Right lobe of liver (tissue), 6 donors: ENCODE data around the gene AGAP9. TPM values are rescaled to one million over a fixed set of nuclear protein-coding genes. Genes with fewer than 3 reads are reported as not detected.
"Not testable (repeated sequence)": the region's sequence is repeated elsewhere in the genome, so short reads cannot be mapped to it uniquely, and the experiment has no call there.

Experiments used
- ATAC-seq, 4 donors: fragments of 200-7000 bp; cut with Tn5 transposase; one replicate each; pipeline ENCODE4 v1.9.1; 2020; ENCODE audit warnings: mild to moderate bottlenecking in 4 of 4, moderate library complexity in 4 of 4
- DNase-seq, 3 donors: peaks; one replicate each; pipeline ENCODE4 v3.0.0-alpha.2; 2020
- H3K27ac ChIP-seq, 3 donors: fragments of 200-600 bp; one replicate each; pipeline ENCODE4 v1.8.0; 2022
- H3K27me3 ChIP-seq, 2 donors: fragments of 200-600 bp; one replicate each; pipeline ENCODE4 v1.8.0; 2022
- H3K36me3 ChIP-seq, 4 donors: fragments of 200-600 bp; sonication (generic) in 1 of 4; one replicate each; pipeline versions ENCODE4 v1.5.1 to v1.8.0; 2017 to 2022; ENCODE audit warnings: control low read depth in 1 of 4
- H3K4me1 ChIP-seq, 4 donors: fragments of 200-600 bp; sonication (generic) in 1 of 4; one replicate each; pipeline versions ENCODE4 v1.5.1 to v1.8.0; 2017 to 2022; ENCODE audit warnings: control low read depth in 1 of 4
- H3K4me3 ChIP-seq, 3 donors: fragments of 200-600 bp; one replicate each; pipeline ENCODE4 v1.8.0; 2022
- H3K9me3 ChIP-seq, 4 donors: fragments of 200-600 bp; sonication (generic) in 1 of 4; one replicate each; pipeline versions ENCODE4 v1.5.1 to v1.8.0; 2017 to 2022; ENCODE audit warnings: control low read depth in 1 of 4
- WGBS: methylation state at CpG from one replicate; pipeline ENCODE4 v1.1.6; 2018; ENCODE audit warnings: low coverage, low lambda C conversion rate; ENCODE audit not compliant: insufficient coverage; ENCODE audit errors: missing lambda C conversion rate; 5-methylcytosine and 5-hydroxymethylcytosine counted together
- intact Hi-C, 2 donors: fragments of 100-400 bp; cut with DNase I; formaldehyde crosslinking; loops; one replicate each; pipeline versions ENCODE4 v1.11.2 to v1.14.1; 2022
- long read RNA-seq: library from polyadenylated mRNA; unstranded; transcript quantifications from one replicate; pipeline ENCODE4 v2.0.0, GENCODE V29; 2019
- total RNA-seq, 6 experiments: library from RNA; depleted of rRNA in 2 of 6; stranded (reverse); fragments of >200 nt in 2 of 6; fragmentation: NEBNext Ultra II Directional in 3 of 6; extraction: Animal tissue kit (Norgen Biotek cat#: 25700) in 3 of 6; gene quantifications; one replicate each; pipeline versions ENCODE4 v1.1.0 to v1.2.4, GENCODE V29; 2016 to 2023
- donor health status: DM: no; HTN: yes; CAD: no.
- donor health status: DM: no; HTN: no; CAD: no.
- donor health status: DM: no; HTN: no; CAD: no.
- donor health status: DM: no; HTN: yes; CAD: no.
- donor health status: DM: no; HTN: yes; CAD: no.

Gene AGAP9
- 10 to 100 TPM in 2 of 6 experiments, 1 to 10 TPM in 4; 6.1 to 13.3 (median 8.7) TPM for total RNA-seq
- long read RNA-seq, result 0 reads

DNA sequence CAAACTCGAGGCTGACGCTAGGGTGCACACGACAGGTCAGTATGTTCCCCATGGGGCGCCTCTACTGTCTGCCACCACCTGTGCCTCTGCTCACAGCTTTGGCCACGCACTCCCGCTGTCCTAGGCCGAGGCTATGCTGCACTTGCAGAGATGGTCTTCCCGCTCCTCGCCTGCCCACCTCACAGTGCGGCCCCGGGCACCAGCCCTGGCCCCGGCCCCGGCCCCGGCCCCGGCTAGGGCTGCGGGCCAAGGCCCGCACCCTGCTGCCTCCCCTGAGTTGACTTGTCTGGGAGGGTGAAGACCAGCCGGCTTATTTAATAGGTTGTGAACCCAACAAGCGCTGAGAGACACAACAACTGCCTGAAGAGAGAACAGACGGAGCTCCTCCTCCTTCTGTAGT, at the start of gene AGAP9:
Gene AGAP9 (minus strand): TSS at position 164 of the 400 bp plus-strand sequence. CDS start 112 bp downstream, at position 52.
- intact Hi-C loops, H3K36me3 ChIP-seq, H3K9me3 ChIP-seq, DNase-seq, H3K4me1 ChIP-seq, H3K27ac ChIP-seq, H3K4me3 ChIP-seq, ATAC-seq, H3K27me3 ChIP-seq: not testable (repeated sequence)
- WGBS, result no CpG with 5 or more reads among the region's 20 CpGs

DNA sequence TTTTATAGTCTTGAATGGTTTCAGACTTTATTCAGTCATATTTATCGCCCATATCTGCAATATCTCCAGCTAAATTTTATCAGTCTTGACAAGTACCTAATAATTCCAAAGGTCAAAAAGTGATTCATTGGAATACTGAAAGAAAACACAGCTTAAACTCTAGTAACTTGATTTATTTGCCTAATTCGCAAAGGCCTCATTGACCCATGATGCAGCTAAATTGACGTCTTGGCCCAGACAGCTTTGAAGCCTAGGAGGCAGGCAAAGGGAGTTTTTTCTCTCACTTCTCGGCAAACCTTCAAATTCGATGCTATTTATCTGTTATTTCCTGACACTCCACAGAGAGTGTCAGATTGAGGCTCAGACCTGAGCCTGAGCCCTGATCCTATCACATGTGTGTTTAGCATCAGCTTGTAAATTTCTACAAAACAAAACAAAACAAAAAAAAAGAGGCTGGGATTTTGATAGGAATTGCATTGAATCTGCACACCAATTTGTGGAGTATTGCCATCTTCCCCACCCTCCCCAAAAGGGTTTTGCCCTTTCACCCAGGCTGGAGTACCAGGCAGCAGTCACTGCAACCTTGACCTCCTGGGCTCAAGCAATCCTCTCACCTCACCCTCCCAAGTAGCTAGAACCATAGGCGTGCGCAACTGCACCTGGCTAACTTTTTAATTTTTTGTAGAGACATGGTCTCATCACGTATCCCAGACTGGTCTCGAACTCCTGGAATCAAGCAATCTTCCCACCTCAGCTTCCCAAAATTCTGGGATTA, 47.9 kb upstream of the AGAP9 start:
- H3K4me1 ChIP-seq, H3K9me3 ChIP-seq, H3K27me3 ChIP-seq, H3K27ac ChIP-seq, H3K4me3 ChIP-seq, intact Hi-C loops, DNase-seq, H3K36me3 ChIP-seq: not testable (repeated sequence)
- WGBS, result 27% methylated on average over 2 of the region's 9 CpGs
- ATAC-seq, result peak; percentile 41 to 95 (median 68)

DNA sequence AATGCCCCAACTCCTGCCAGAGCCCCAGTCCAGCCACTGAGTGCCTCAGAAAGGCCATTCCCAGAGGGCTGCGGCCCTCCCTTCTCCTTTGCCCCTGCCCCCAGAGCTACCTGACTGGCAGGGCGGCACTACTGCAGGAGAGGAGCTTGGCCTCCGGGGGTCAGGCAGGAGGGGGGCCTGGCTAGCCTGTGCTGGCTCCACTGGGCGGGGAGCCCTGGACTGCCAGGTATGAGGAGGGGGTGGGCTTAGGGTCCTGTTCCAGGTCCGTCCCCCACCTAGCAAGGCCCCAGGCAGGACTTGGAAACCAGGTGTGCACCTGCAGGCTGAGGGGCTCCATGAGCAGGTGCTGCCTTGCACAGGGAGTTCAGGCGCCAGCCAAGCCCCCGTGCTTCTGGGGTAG, 43.3 kb upstream of the AGAP9 start:
- intact Hi-C loops, H3K4me1 ChIP-seq, DNase-seq, H3K4me3 ChIP-seq, H3K36me3 ChIP-seq, H3K27ac ChIP-seq, H3K27me3 ChIP-seq, H3K9me3 ChIP-seq: not testable (repeated sequence)
- ATAC-seq, result peak in 1 of 4 donors; percentile 6
- no CpG with 5 or more reads among the region's 7 CpGs for WGBS

DNA sequence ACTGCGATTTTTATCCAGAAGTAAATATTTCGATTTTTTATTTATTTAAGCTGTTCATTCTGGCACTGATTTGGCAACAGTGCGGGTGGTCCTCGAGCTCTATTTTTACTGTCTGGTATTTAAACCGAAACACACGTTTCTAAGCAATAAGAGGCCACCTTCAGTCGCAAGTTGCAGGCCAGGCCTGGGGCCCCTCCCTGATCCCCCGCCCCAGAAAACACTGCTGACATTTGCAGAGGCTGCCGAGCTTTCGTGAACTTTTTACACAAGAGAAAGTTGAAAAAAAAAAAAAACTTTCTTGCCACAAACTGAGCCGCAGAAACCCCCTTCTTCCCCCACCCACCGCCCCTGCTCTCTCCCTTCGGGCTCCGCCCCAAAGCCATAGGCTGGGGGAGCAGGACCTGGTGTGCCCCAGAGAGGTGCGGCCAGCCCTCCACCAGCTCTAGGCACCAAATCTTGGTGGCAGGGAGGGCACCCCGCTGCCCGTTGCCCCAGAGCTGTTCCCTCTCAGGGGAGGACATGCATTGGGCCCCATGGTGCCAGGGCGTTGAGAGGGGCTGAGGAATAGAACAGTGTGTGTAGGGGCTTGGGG, 42.8 kb upstream of the AGAP9 start:
- ATAC-seq, result peak in 1 of 4 donors; percentile 17
- H3K27ac ChIP-seq, result not testable (repeated sequence)
- 80% methylated on average over 13 of the region's 18 CpGs for WGBS

DNA sequence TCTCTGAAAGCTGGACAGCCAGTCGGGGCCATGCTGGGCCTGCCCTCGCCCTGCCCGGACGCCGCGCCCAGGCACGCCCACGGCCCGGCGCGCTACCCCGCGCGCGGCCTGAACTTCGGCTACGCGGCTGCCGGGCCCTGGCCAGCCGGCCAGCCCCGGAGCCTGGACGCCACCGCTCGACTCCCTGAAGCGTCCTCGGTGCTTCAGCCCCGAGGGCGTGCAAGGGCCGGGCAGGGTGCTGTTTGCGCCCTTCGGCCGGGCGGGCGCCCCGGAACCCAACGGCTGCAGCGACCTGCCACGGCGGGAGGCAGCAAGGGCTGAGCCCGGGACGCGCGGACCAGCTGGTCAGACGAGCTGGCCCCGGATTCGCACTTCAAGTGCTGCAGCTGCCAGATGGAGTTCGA, 42.1 kb upstream of the AGAP9 start:
- intact Hi-C loops, DNase-seq, H3K4me1 ChIP-seq, H3K27me3 ChIP-seq, H3K36me3 ChIP-seq, H3K9me3 ChIP-seq, H3K4me3 ChIP-seq, H3K27ac ChIP-seq: not testable (repeated sequence)
- WGBS, result no CpG with 5 or more reads among the region's 47 CpGs
- peak in 3 of 4 donors; percentile 26 to 63 (median 45) for ATAC-seq

More for the DNA sequence above, 42.8 kb upstream of the AGAP9 start:
- intact Hi-C loops, H3K4me1 ChIP-seq, H3K27me3 ChIP-seq, DNase-seq, H3K4me3 ChIP-seq, H3K9me3 ChIP-seq, H3K36me3 ChIP-seq: not testable (repeated sequence)

DNA sequence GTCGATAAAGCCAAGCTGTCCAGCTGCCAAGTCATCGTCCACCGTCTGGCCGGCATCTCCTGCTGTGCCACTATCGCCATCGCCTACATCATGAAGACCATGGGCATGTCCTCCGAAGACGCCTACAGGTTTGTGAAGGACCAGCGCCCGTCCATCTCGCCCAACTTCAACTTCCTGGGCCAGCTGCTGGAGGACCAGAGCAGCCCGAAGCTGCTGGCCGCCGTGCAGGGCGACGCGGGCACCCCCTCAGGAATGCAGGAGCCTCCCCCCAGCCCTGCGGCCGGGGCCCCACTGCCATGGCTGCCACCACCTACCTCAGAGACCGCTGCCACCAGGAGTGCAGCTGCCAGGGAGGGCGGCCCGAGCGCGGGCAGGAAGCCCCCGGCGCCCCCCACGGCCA, 41.5 kb upstream of the AGAP9 start:
- H3K4me1 ChIP-seq, H3K27me3 ChIP-seq, H3K36me3 ChIP-seq, H3K27ac ChIP-seq, H3K4me3 ChIP-seq, H3K9me3 ChIP-seq, intact Hi-C loops, DNase-seq: not testable (repeated sequence)
- ATAC-seq, result peak in 1 of 4 donors; percentile 8
- no CpG with 5 or more reads among the region's 27 CpGs for WGBS

DNA sequence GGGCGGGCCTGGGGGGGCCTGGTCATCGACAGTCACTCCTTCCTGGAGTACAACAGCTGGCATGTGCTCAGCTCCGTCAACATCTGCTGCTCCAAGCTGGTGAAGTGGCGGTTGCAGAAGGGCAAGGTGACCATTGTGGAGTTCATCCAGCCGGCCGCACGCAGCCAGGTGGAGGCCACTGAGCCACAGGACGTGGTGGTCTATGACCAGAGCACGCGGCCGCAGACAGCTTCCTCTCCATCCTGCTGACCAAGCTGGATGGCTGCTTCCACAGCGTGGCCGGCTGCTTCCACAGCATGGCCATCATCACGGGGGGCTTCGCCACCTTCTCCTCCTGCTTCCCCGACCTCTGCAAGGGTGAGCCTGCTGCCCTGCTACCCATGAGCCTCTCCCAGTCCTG, 40.9 kb upstream of the AGAP9 start:
- intact Hi-C loops, DNase-seq, H3K9me3 ChIP-seq, H3K27ac ChIP-seq, H3K4me1 ChIP-seq, H3K27me3 ChIP-seq, H3K4me3 ChIP-seq, ATAC-seq, H3K36me3 ChIP-seq: not testable (repeated sequence)
- no CpG with 5 or more reads among the region's 16 CpGs for WGBS

DNA sequence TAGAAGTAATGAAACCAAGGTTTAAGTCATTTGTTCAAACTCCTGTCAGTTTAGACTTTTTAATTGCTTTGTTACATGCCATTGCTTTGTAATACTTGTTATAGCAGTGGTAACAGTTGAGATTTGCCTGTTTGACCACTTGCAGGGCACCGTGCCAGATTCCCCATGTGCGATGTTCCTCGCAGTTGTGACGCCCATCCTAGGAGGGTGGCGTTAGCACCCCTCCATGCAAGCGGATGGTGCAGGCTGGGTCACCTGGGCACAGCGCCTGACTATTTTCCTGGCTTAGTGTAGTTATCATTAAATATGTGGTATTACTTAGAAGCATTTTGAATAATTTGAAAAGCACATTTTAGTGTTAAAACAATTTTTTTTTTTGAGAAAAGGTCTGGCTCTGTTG, 37.0 kb upstream of the AGAP9 start:
- ATAC-seq, H3K4me3 ChIP-seq, H3K9me3 ChIP-seq, H3K27me3 ChIP-seq, intact Hi-C loops, DNase-seq, H3K27ac ChIP-seq, H3K4me1 ChIP-seq, H3K36me3 ChIP-seq: not testable (repeated sequence)
- WGBS, result 42% methylated on average over 7 of the region's 7 CpGs

DNA sequence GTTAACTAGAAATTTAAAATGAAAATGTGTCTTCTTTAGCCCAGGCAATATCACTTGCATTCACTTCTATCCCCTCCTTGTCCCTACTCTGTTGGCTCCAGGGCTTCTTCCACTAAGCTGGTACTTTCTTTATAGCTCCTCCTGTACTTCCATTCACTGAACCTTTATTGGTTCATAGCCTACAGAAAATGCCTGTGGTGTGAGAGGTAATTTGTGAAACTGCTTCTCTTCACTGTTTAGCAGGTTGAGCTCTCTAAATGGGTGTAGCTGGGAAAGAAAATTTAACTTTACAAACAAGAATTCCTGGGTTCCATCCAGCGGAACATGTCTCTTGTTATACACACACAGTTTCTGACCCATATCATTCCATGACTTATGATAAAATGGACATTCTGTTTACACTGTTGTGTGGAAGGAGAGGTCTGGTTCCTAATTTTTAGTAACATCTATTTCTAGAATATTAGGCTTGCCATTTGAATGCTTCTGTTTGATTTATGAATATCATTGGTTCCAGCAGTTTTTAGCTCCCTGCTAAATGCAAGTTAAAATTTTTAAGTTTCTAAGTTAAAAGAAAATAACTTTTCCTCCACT, 36.4 kb upstream of the AGAP9 start:
- H3K4me1 ChIP-seq, H3K36me3 ChIP-seq, H3K9me3 ChIP-seq, DNase-seq, intact Hi-C loops, ATAC-seq, H3K4me3 ChIP-seq, H3K27me3 ChIP-seq, H3K27ac ChIP-seq: not testable (repeated sequence)
- 75% methylated on average over 1 of the region's 1 CpG for WGBS
